ENCODE results near the gene ITGB8.

GRCh38 chr7:20358106-20358505 lies 27.4 kb downstream of the ITGB8 start:
- TF ChIP-seq REST (IDR thresholded peaks at IDR 0.05; ENCODE audit: low read depth) (no peak), CTCF (IDR thresholded peaks at IDR 0.05 in 2 of 3, conservative IDR thresholded peaks at IDR 0.05 in 1 of 3; ENCODE audit: borderline replicate concordance in 1 of 3, insufficient read depth in 1 of 3, low read depth in 2 of 3, low read length in 2 of 3) (no peak), EZH2phosphoT487 (IDR thresholded peaks at IDR 0.05; ENCODE audit: borderline replicate concordance) (no peak), EZH2 (IDR thresholded peaks at IDR 0.05) (no peak), ATF3 (IDR thresholded peaks at IDR 0.05) (no peak), POLR2A (IDR thresholded peaks at IDR 0.05; ENCODE audit: borderline replicate concordance, extremely low read depth, insufficient read depth, insufficient read length) (no peak), EGR1 (IDR thresholded peaks at IDR 0.05; ENCODE audit: low read depth) (no peak)
